Skeletal muscle tissue (tissue), 4 donors: ENCODE results near the gene NUFIP2. TPM values are rescaled to one million over a fixed set of nuclear protein-coding genes. Genes with fewer than 3 reads are reported as not detected.

Source experiments
- H3K27ac ChIP-seq: one replicate; pipeline ENCODE4 v1.7.0; 2013; ENCODE audit warnings: mild to moderate bottlenecking, low read depth, low read length, inconsistent platforms
- H3K27me3 ChIP-seq, 3 donors: one replicate each; pipeline ENCODE4 v1.7.0; 2013; ENCODE audit warnings: low read length in 3 of 3; ENCODE audit not compliant: control insufficient read depth in 3 of 3, insufficient read depth in 3 of 3
- H3K36me3 ChIP-seq, 3 donors: one replicate each; pipeline ENCODE4 v1.7.0; 2013; ENCODE audit warnings: low read length in 3 of 3; ENCODE audit not compliant: control insufficient read depth in 3 of 3, insufficient read depth in 3 of 3
- H3K4me1 ChIP-seq, 3 donors: one replicate each; pipeline ENCODE4 v1.7.0; 2013; ENCODE audit warnings: low read length in 3 of 3, mild to moderate bottlenecking in 3 of 3; ENCODE audit not compliant: control insufficient read depth in 3 of 3, insufficient read depth in 3 of 3
- H3K4me3 ChIP-seq, 3 donors: one replicate each; pipeline ENCODE4 v1.7.0; 2013; ENCODE audit warnings: low read length in 3 of 3
- H3K9ac ChIP-seq, 3 donors: one replicate each; pipeline ENCODE4 v1.7.0; 2013; ENCODE audit warnings: low read length in 3 of 3, mild to moderate bottlenecking in 3 of 3, moderate library complexity in 2 of 3, low read depth in 1 of 3
- H3K9me3 ChIP-seq, 3 donors: one replicate each; pipeline ENCODE4 v1.7.0; 2013; ENCODE audit warnings: low read length in 3 of 3; ENCODE audit not compliant: control insufficient read depth in 3 of 3
- total RNA-seq: library from RNA; depleted of rRNA; stranded (reverse); fragments of >200 nt; gene quantifications from one replicate; pipeline ENCODE4 v1.2.3, GENCODE V29; 2014
- donor health status: Osteomylitis.

The NUFIP2 gene
- total RNA-seq, 1 donor from 2014 or later = 30.3 TPM

GRCh38 chr17:29207975-29208374, 86.0 kb downstream of the NUFIP2 start:
- Histone ChIP-seq H3K4me3 (no peak overlapping the region), H3K36me3 (no peaks in the 10 kb centered on the region), H3K27me3 (no peaks in the 10 kb centered on the region), H3K9ac (no peak overlapping the region), H3K4me1 (no peaks in the 10 kb centered on the region), H3K9me3 (no peaks in the 10 kb centered on the region), H3K27ac (no peak overlapping the region)

Other genes starting within 250 kb of the NUFIP2 start
- gene MYO18A, start 113.8 kb downstream of the NUFIP2 start, total RNA-seq = 171 TPM
- not detected for gene CRYBA1, start 47.3 kb downstream of the NUFIP2 start, total RNA-seq
- gene TAOK1, start 96.2 kb upstream of the NUFIP2 start, total RNA-seq = 36.0 TPM